ENCODE measurements around the gene SLC37A2. TPM values are rescaled to one million over a fixed set of nuclear protein-coding genes. Genes with fewer than 3 reads are reported as not detected.

Gene SLC37A2
- total RNA-seq, 1 experiment from 2014 or later = 2.2 TPM

DNA sequence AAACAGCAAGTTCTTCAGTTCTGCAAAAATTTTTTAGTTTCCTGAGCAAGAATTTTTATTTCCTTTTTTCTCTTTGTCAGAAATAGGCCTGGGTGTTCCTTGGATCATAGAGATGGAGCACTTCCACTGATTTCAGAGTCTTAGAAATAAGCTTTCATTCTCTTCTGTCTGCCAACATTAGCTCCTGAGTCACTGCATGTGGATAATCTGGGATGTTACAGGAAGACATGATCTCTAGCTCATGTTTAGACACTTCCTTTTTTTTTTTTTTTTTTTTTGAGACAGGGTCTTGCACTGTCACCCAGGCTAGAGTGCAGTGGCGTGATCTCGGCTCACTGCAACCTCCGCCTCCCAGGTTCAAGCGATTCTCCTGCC is 61.5 kb downstream of the SLC37A2 start:
- Mint-ChIP-seq H3K9me3 (peaks cover 14% of the 10 kb centered on the region), H3K4me3 (no peak overlapping the region), H3K4me1 (no peaks in the 10 kb centered on the region), H3K36me3 (0 out of 2 replicates have a peak, but pooled peaks cover 4% of the 10 kb centered on the region), H3K27me3 (ENCODE audit: low read depth) (peaks cover 77% of the 10 kb centered on the region), H3K27ac (no peak overlapping the region)
- ATAC-seq (no peak), DNase-seq (ENCODE audit: low spot score) (no peak)
- TF ChIP-seq CREB1 (CRISPR knock-in tag; IDR thresholded peaks at IDR 0.05) (no peak), ZNF423 (CRISPR knock-in tag; IDR thresholded peaks at IDR 0.05) (no peak), ZNF416 (CRISPR knock-in tag; IDR thresholded peaks at IDR 0.05) (no peak), ZNF232 (CRISPR knock-in tag; IDR thresholded peaks at IDR 0.05) (no peak), ZNF219 (CRISPR knock-in tag; IDR thresholded peaks at IDR 0.05; ENCODE audit: borderline replicate concordance) (no peak), ESRRA (CRISPR knock-in tag; IDR thresholded peaks at IDR 0.05; ENCODE audit: borderline replicate concordance) (no peak), JUN (CRISPR knock-in tag; IDR thresholded peaks at IDR 0.05) (no peak), NFYB (CRISPR knock-in tag; conservative IDR thresholded peaks at IDR 0.05; ENCODE audit: low read depth) (no peak), STAT6 (CRISPR knock-in tag; conservative IDR thresholded peaks at IDR 0.05; ENCODE audit: low read depth) (no peak), HMGA2 (CRISPR knock-in tag; IDR thresholded peaks at IDR 0.05) (no peak), NR3C1 (CRISPR knock-in tag; conservative IDR thresholded peaks at IDR 0.05; ENCODE audit: low read depth) (no peak), FOXP1 (CRISPR knock-in tag; IDR thresholded peaks at IDR 0.05; ENCODE audit: borderline replicate concordance) (no peak), FOXJ3 (CRISPR knock-in tag; IDR thresholded peaks at IDR 0.05; ENCODE audit: borderline replicate concordance) (no peak), FOXK1 (CRISPR knock-in tag; IDR thresholded peaks at IDR 0.05) (no peak), ZBTB43 (CRISPR knock-in tag; IDR thresholded peaks at IDR 0.05) (no peak), SP1 (CRISPR knock-in tag; conservative IDR thresholded peaks at IDR 0.05) (no peak)
- TF ChIP-seq, protein P1, sequence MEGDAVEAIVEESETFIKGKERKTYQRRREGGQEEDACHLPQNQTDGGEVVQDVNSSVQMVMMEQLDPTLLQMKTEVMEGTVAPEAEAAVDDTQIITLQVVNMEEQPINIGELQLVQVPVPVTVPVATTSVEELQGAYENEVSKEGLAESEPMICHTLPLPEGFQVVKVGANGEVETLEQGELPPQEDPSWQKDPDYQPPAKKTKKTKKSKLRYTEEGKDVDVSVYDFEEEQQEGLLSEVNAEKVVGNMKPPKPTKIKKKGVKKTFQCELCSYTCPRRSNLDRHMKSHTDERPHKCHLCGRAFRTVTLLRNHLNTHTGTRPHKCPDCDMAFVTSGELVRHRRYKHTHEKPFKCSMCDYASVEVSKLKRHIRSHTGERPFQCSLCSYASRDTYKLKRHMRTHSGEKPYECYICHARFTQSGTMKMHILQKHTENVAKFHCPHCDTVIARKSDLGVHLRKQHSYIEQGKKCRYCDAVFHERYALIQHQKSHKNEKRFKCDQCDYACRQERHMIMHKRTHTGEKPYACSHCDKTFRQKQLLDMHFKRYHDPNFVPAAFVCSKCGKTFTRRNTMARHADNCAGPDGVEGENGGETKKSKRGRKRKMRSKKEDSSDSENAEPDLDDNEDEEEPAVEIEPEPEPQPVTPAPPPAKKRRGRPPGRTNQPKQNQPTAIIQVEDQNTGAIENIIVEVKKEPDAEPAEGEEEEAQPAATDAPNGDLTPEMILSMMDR (IDR thresholded peaks at IDR 0.05) = no peak
- TF ChIP-seq, protein P2, sequence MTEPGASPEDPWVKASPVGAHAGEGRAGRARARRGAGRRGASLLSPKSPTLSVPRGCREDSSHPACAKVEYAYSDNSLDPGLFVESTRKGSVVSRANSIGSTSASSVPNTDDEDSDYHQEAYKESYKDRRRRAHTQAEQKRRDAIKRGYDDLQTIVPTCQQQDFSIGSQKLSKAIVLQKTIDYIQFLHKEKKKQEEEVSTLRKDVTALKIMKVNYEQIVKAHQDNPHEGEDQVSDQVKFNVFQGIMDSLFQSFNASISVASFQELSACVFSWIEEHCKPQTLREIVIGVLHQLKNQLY (CRISPR knock-in tag; IDR thresholded peaks at IDR 0.05) = no peak
- ChIA-PET CTCF (interaction anchor here (0.7 to 4.6 kb wide), 50 partner anchors 8 to 588 kb away, joined by 3 to 75 read pairs (median 4); partner anchors contain the start of genes CCDC15 and TMEM218), POLR2A (interaction anchor here (0.5 to 0.8 kb wide), 4 partner anchors 13 to 297 kb away, joined by 3 to 8 read pairs (median 3); partner anchors contain the start of gene TMEM218)

- peaks cover 56% of the 10 kb centered on the region for H3K27me3 Mint-ChIP-seq (ENCODE audit: low read depth)
- TF ChIP-seq, protein P3, sequence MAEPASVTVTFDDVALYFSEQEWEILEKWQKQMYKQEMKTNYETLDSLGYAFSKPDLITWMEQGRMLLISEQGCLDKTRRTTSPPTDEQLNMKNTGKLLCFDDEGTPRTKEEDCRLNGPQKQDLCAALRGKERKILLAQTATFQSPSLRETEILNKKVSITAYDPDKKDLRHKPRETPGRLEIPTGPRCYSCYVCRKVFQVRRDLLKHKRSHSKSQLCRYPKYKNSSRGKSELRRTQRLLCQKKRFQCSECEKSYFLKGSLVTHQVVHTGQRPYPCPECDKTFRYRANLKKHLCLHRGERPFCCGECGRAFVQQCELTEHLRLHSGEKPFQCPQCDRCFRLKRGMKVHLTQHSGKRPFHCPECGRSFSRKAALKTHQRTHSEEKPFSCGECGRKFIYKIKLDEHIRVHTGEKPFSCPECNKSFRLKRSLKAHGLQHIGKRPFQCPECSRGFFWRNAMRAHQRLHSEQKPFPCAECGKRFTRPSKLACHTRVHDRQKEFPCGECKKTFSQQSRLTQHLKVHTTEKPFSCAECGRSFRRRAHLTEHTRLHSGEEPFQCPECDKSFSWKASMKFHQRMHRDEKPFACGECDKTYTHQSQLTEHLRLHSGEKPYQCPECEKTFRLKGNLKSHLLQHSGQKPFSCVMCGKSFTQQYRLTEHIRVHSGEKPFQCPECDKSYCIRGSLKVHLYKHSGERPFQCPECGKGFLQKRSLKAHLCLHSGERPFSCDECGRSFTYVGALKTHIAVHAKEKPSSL (CRISPR knock-in tag; conservative IDR thresholded peaks at IDR 0.05) = no peak
- TF ChIP-seq CBFB (CRISPR knock-in tag; IDR thresholded peaks at IDR 0.05; ENCODE audit: low read depth) = no peak
- peaks cover 3% of the 10 kb centered on the region; the same call in 1 of the 2 replicates for H3K4me1 Mint-ChIP-seq
- H3K27ac Mint-ChIP-seq = no peak overlapping the region
- peaks cover 10% of the 10 kb centered on the region for H3K9me3 Mint-ChIP-seq
- ATAC-seq (no peak), DNase-seq (ENCODE audit: low spot score) (no peak)
- ChIA-PET POLR2A (no interaction called here), CTCF (interaction anchor here (0.9 kb wide), 1 partner anchor 218 kb away, joined by 3 read pairs; no protein-coding TSS in a partner anchor)
- H3K4me3 Mint-ChIP-seq = no peak overlapping the region
- 0 out of 2 replicates have a peak, but pooled peaks cover 4% of the 10 kb centered on the region for H3K36me3 Mint-ChIP-seq
These were observed 65.3 kb downstream of the SLC37A2 start for GRCh38 chr11:125128450-125128849.

Data from WTC11 (cell line).